ENCODE results near the gene FGF13. TPM values are rescaled to one million over a fixed set of nuclear protein-coding genes. Genes with fewer than 3 reads are reported as not detected.

The FGF13 gene
- total RNA-seq, 1 donor from 2014 or later, result 25.3 TPM

DNA sequence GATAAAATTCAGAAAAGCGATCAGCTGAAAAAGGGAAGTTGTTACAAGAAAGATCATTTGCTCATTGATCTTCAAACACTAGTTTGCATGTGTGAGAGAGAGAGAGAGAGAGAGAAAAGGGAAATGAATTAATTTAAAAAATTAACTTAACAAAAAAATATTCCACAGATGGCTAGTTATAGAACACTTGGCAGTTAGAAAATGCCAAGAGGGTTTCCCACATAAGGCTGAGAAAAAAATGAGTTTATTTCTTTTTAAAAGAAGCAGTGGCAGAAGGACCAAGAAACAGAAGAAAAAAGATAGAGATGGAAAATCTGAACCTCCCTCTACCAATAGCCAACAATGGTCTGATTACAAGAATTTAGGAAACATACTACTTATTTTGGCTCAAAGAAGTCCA, 47.1 kb downstream of the FGF13 start:
- no peak for DNase-seq (ENCODE audit: low spot score)

DNA sequence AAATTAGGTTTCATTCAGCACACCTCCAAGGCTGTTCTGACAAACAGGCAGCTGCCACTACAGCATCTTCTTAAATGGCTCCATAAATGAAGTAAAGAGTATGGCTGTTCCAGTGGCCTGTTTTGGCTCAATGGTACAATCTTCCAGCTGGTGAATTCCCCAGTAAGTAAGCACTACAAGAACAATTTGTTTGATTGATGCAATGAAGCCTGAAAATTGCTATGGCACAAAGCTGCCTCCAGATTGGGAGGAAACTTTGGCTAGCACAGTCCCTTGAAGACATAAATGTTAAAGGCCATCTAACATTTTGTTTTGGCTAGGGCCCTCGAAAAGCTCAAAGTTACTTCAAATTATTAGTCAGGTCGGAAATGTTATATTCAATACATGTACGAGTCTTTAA, 47.5 kb downstream of the FGF13 start:
- DNase-seq (ENCODE audit: low spot score), result no peak

DNA sequence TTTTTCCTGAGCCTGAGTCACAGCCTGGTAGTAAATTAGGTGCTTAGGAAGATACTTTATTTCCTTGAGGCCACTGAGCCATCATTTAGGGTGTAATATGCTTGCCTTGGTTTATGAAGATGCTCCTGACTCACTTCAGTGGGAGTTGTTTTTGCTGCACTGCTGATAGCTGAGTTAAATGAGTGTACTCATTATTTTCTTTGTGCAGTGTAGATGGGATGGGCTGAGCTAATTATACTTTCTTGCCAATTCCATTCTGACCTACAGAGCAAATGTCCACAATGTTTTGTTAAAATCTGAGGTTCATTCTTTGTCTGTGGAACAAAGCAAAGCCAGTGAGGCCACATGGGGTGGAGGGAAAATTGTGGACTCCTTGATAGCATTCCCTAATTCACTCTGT, 60.0 kb downstream of the FGF13 start:
- no peak for DNase-seq (ENCODE audit: low spot score)

DNA sequence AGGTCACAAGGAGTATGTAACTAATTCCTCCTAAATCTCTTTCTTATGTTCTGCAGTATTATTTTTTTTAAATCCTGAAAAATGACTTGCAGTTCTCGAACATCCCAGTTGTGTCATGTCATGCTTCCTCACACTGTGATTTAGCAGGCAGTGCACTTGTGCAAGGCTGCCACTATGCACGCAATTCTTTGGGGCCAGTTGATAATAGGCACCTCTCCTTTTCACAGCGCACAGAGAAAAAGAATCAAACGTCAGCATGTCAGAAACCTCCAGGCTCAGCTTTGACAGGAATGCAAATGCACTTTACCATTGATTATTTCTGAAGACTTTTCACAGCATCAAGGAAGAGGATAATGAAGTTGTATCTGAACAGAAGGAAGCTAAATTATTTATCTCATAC, 62.9 kb downstream of the FGF13 start:
- no peak for DNase-seq (ENCODE audit: low spot score)

DNA sequence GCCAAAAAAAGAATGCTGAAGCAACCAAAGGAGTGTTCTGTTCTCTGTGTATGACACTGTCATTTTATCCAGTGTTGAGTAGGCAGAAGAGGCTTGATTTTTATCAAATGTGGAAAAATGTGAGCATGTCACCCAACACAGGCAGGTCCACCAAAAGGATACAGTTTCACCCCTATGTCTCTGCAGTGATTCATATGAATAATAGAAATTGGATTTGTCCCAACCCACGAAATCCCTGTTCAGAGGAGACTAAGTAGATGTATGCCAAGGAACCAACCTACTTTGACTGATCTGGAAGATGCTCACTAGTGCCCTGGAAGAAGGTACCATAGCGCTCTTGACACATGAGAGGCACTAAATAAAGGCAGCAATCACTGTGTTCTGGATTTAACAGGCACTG, 72.5 kb downstream of the FGF13 start:
- DNase-seq (ENCODE audit: low spot score), result no peak

Data from umbilical cord (tissue), 2 donors.